ENCODE results near the gene BARX1.
"Not testable (repeated sequence)": the region's sequence is repeated elsewhere in the genome, so short reads cannot be mapped to it uniquely, and the experiment has no call there.

BARX1 gene

GRCh38 chr9:93965830-93966577 lies 10.8 kb upstream of the BARX1 start:
- no peak for DNase-seq (ENCODE audit: low read depth)

DNA sequence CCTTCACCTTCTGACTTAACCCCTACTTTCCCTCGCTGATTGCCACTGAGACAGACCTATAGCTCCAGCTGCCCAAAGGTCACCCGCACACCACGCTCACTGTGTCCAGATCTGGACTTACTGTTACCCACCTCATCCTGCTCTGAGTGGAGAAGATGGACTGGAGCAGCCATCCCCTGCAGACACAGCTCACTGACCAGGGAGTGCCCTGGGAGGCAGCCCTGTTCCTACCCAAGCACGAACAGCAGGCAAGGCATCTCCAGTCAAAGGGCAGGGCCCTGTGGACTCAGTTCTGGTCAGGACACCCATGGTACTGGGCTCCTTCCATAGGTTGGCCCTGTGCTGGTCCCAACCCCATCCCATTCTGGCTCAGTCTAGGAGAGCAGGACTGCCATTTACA lies 9.5 kb upstream of the BARX1 start:
- DNase-seq (ENCODE audit: low read depth) = no peak

- no peak for DNase-seq (ENCODE audit: low read depth)
These were observed 8.8 kb upstream of the BARX1 start for GRCh38 chr9:93963969-93964368.

DNA sequence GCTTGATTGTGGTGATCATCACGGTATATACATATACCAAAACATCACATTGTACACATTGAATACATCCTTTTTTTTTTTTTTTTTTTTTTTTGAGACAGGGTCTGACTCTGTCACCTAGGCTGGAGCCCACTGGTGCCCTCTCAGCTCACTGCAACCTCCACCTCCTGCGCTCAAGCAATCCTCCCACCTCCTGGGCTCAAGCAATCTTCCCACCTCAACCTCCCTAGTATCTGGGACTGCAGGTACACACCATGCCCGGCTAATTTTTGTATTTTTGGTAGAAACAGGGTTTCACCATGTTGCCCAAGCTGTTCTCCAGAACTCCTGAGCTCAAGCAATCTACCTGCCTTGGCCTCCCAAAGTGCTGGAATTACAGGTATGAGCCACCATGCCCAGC lies 8.3 kb upstream of the BARX1 start:
- DNase-seq (ENCODE audit: low read depth) = not testable (repeated sequence)

- peak; percentile 49 for DNase-seq (ENCODE audit: low read depth)
These were observed 7.6 kb upstream of the BARX1 start for GRCh38 chr9:93962561-93963440.

DNA sequence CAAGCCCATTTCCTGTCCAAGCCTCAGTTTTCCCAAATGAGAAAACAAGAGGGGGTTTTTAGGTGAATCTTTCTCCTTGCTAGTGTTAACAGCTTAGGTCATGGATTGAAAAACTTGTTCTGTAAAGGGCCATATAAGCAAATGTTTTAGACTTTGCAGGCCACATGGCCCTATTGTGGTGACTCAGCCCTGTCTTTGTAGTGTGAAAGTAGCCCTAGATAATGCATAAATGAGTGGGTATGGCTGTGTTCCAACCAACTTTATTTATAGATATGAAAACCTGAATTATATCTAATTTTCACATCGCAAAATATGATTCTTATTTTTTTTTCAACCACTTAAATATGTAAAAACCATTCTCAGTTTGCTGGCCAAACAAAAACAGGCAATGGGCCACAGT lies 6.9 kb upstream of the BARX1 start:
- no peak for DNase-seq (ENCODE audit: low read depth)

GRCh38 chr9:93960971-93961841 lies 6.1 kb upstream of the BARX1 start:
- DNase-seq (ENCODE audit: low read depth) = no peak

DNA sequence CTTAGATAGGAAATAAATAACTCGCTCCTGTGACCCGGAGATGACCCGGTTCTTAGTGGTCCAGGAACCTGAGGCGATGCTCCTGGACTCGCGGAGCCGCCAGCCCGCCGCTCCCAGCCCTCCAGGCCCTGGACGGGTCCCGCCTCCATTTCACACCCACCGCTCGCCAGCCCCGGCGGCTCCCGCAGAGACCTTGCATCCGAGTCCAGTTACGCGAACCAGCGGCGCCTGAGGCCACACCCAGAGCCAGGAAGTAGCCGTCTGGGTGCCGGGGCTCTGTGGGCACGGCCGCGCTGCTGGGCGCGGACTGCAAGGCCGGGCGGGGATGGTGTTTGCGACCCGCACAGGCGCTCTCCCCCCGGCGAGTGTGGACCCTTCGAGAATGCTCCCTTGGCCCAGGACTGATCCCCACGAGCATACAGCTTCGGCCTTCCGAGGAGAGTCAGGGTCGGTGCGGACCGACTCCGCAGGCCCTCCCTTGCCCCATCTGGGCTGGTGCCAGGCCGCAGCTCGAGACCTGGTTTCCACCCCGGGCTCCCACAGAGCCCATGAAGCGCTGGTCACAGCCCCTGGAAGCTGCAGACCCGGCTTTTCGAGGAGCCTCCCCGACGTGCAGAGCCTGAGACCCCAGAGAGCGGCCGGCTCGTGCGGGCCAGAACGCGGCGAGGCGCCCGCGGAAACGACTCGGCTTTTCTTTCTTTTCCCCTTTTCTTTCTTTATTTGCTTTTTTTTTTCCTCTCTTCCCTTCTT lies 5.2 kb upstream of the BARX1 start:
- DNase-seq (ENCODE audit: low read depth) = no peak

DNA sequence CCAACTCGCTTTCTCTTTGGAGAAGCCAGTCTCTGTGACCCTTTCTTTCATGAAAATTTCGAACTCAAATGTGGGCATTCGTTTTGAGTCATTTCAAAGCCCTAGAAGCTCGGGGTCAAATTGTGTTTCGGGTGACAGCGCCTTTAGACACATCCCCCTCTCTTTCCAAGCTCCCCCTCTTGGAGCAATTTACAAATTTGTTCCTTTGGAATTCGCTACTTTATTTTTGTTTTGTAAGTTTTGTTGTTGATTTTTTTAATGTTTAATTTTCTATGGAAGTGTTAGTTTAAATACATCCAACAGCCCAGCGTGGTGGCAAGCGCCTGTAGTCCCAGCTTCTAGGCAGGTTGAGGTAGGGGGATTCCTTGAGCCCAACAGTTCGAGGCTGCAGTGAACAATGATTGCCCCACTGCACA lies 4.6 kb upstream of the BARX1 start:
- no peak for DNase-seq (ENCODE audit: low read depth)

DNA sequence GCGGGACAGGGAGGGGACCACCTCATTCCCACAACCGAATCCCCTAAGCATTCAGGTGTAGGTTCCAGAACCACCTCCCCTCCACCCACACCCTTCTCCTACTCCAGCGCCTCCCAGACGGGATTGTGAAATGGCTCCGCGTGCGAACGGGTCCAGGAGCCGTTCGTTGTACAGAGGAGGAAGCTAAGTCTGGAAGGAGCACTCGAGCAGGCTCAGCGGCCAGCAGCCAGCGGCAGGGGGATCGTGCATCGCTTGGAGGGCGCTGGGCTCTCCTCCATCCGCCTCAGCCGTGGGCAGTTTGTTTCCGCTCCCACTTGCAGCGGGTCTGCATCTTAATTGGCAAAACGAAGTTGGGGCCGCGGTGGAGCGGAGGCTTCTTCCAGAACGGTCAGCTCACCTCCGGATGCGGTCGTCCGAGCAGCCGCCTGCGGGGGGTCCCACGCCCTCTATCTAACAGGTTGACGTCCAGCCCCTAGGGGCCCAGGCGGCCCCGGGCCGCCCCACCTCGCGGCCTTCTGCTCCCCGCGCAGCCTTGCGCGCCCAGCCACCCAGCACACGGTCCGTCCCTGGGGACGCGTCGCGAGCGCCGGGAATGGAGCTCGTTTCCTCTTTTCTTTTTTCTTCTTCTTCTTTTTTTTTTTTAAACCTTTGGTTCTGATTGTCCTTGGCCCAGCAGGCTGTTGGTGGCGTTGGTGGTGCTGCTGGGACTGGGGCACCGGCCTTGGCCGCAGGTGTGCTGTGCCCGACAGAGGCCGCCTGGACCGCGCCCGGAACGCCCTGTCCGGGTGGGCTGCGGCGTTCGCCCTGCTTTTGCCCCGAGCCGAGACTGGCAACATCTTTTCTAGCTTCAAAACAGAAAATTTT lies 3.9 kb upstream of the BARX1 start:
- no peak for DNase-seq (ENCODE audit: low read depth)

GRCh38 chr9:93958121-93958818 lies 3.1 kb upstream of the BARX1 start:
- no peak for DNase-seq (ENCODE audit: low read depth)

GRCh38 chr9:93955981-93956784 lies 1.0 kb upstream of the BARX1 start:
- no peak for DNase-seq (ENCODE audit: low read depth)

GRCh38 chr9:93954434-93955061 lies 607 bp downstream of the BARX1 start:
- no peak for DNase-seq (ENCODE audit: low read depth)

GRCh38 chr9:93953496-93954433 lies 1.4 kb downstream of the BARX1 start:
- no peak for DNase-seq (ENCODE audit: low read depth)

DNA sequence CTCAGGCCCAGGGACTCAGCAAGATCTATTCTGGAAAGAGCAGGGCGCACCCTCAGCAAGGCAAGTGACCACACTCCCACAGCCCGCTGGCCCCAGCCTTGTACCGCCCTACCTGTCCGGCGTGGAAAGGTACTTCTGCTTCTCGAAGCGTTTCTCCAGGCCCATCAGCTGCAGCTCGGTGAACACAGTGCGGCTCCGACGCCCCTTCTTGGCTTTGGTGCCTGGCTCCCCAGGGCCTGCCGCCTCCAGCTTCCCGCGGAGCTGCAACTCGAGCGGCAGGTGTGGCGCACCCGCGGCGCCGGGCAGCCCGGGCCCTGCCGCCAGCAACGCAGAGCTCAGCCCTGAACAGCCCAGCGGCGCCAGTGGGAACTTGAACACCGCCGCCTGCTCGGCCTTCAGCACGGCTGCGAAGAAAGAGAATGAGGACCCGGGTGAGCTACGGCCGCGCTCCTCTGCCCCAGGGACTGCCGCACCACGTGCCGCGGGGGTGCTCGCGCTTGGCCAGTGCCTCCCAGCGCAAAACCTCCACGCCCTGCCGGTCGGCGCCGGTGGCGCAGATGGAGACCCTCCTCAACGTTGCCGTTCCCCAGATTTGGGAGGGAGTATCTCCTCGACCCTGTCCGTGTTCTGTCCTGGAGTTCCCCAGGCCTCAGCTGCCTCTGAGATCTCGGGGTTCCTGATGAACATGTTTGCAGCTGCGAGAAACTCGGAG lies 2.2 kb downstream of the BARX1 start:
- no peak for DNase-seq (ENCODE audit: low read depth)

DNA sequence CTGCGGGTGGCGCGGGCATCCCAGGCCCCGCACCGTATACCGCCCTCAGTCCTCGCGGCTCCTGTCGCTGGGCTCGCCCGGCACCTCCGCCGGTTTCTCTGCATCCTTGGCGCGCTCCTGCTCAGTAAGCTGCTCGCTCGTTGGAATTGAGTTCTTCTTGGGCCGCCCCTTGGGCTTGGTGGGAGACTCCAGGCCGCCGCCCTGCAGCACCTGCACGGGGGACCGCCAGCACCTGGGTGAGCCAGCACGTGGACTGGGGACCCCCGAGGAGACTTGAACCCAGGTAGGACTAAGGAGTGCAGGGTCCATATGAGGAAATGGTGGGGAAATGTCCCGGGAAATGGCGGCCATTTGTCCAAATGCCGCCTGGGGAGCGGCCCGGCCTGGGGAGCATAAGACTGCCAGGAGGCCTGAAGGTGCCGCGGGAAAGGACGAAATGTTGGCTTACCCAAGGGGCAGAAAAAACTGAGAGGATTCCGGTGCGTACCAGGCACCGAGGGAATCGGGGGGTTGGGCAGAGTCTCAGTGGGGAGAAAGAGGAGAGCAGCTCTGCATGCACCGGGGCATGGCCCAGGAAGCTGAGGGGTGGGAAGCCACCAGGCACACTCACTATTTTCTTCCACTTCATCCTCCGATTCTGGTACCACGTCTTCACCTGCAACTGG lies 2.9 kb downstream of the BARX1 start:
- DNase-seq (ENCODE audit: low read depth) = no peak

All from stimulated activated CD8-positive, alpha-beta memory T cell treated with anti-CD3 and anti-CD28 coated beads, Interleukin-15, amount 100 ng/mL, for 24 hours (primary cell).